Effector memory CD4-positive, alpha-beta T cell (primary cell): ENCODE results near the gene AIP.

Source experiments
- DNase-seq, 3 donors: peaks; one replicate each; pipeline ENCODE4 v3.0.0-alpha.2; 2020
- H3K27ac ChIP-seq: 2 replicates; pipeline ENCODE4 v1.7.0; 2013; ENCODE audit warnings: mild to moderate bottlenecking, low read length, moderate library complexity; ENCODE audit not compliant: insufficient read depth, poor library complexity, severe bottlenecking
- H3K27me3 ChIP-seq: replicated peaks from 2 replicates; pipeline ENCODE4 v1.7.0; 2013; ENCODE audit warnings: mild to moderate bottlenecking, low read length; ENCODE audit not compliant: insufficient read depth, control insufficient read depth, poor library complexity, severe bottlenecking
- H3K36me3 ChIP-seq: 2 replicates; pipeline ENCODE4 v1.7.0; 2013; ENCODE audit warnings: mild to moderate bottlenecking, low read length, moderate library complexity; ENCODE audit not compliant: control insufficient read depth, insufficient read depth
- H3K4me1 ChIP-seq: 2 replicates; pipeline ENCODE4 v1.7.0; 2013; ENCODE audit warnings: low read length, mild to moderate bottlenecking; ENCODE audit not compliant: control insufficient read depth, insufficient read depth, poor library complexity, severe bottlenecking
- H3K4me3 ChIP-seq: 2 replicates; pipeline ENCODE4 v1.7.0; 2013; ENCODE audit warnings: low read length, low read depth, mild to moderate bottlenecking; ENCODE audit not compliant: insufficient read depth, poor library complexity, severe bottlenecking
- H3K9me3 ChIP-seq: 2 replicates; pipeline ENCODE4 v1.7.0; 2013; ENCODE audit warnings: mild to moderate bottlenecking, low read length, moderate library complexity; ENCODE audit not compliant: control insufficient read depth

AIP gene

DNA sequence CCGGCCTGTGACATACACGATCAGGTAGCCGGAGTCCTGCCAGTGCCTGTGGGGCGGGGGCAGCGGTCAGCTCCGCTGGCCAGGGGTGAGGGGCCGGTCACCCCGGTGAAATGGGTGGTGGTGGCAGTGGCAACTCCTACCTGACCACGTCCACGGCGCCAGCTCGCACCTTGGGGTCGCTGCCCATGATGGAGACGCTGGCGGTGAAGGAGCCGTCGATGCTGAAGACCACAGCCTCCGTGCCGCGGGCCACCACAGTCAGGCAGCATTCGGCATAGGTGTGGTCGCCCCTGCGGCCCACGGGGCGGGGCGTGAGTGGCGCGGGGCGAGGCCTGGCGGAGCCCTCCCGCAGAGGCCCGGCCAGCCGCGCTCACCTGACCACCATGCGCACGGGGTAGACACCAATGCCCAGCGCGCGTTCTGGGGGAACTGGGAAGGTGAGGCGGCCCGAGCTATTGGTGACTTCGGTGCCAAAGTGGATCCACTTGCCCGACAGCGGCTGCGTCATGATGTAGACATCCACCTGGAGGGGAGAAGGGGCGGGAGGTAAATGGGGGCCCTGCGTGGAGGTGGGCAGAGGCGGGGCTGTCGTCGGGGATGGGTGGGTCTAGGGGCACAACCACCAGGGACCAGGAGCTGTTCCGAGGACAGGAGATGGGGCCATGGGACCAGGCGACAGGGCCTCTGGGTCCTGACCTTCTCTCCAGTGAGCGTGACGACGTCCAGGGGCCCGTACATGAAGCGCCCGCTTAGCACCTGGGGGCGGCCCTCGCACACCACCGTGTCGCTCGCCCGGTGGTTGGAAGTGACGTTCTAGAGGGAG is 10.9 kb downstream of the AIP start:
- Histone ChIP-seq H3K4me3 (no peak overlapping the region), H3K27ac (no peak overlapping the region), H3K9me3 (no peaks in the 10 kb centered on the region), H3K4me1 (no peaks in the 10 kb centered on the region), H3K27me3 (no peaks in the 10 kb centered on the region), H3K36me3 (peaks cover 97% of the 10 kb centered on the region)
- no peak for DNase-seq

- Histone ChIP-seq H3K4me1 (no peaks in the 10 kb centered on the region), H3K36me3 (peaks cover 92% of the 10 kb centered on the region), H3K27me3 (no peaks in the 10 kb centered on the region), H3K9me3 (no peaks in the 10 kb centered on the region), H3K27ac (no peak overlapping the region), H3K4me3 (no peak overlapping the region)
- DNase-seq: no peak
These were observed 11.8 kb downstream of the AIP start for GRCh38 chr11:67494371-67495233.

GRCh38 chr11:67495234-67496005 is 12.6 kb downstream of the AIP start:
- H3K9me3 ChIP-seq: no peaks in the 10 kb centered on the region
- H3K27ac ChIP-seq: no peak overlapping the region
- no peaks in the 10 kb centered on the region for H3K27me3 ChIP-seq
- H3K4me3 ChIP-seq: no peak overlapping the region
- peaks cover 92% of the 10 kb centered on the region for H3K36me3 ChIP-seq
- DNase-seq: no peak
- no peaks in the 10 kb centered on the region for H3K4me1 ChIP-seq

DNA sequence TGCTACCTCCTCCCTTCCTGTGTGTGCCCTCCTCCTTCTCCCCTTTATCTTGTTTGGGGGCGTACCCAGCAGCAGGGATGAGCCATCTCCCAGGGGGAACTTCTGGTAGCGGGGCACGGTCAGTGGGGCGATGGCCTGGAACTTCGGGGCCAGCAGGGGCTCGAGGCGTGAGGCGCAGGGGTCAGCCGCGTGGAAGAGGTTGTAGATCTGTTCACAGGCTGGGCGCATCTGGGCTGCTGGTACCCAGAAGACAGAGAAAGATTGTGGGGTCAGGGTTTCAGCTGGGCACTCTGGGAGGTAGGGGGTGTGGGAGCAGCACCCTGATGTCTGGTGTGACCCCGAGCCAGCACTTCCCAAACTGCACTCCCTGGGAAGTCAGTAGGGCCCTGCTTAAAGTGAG is 13.3 kb downstream of the AIP start:
- H3K4me1 ChIP-seq: no peaks in the 10 kb centered on the region
- no peaks in the 10 kb centered on the region for H3K9me3 ChIP-seq
- no peaks in the 10 kb centered on the region for H3K27me3 ChIP-seq
- DNase-seq: no peak
- H3K4me3 ChIP-seq: no peak overlapping the region
- peaks cover 87% of the 10 kb centered on the region for H3K36me3 ChIP-seq
- no peak overlapping the region for H3K27ac ChIP-seq

GRCh38 chr11:67497656-67498291 is 14.9 kb downstream of the AIP start:
- peaks cover 80% of the 10 kb centered on the region for H3K36me3 ChIP-seq
- no peaks in the 10 kb centered on the region for H3K27me3 ChIP-seq
- H3K9me3 ChIP-seq: no peaks in the 10 kb centered on the region
- H3K27ac ChIP-seq: no peak overlapping the region
- H3K4me3 ChIP-seq: no peak overlapping the region
- no peaks in the 10 kb centered on the region for H3K4me1 ChIP-seq
- no peak for DNase-seq

DNA sequence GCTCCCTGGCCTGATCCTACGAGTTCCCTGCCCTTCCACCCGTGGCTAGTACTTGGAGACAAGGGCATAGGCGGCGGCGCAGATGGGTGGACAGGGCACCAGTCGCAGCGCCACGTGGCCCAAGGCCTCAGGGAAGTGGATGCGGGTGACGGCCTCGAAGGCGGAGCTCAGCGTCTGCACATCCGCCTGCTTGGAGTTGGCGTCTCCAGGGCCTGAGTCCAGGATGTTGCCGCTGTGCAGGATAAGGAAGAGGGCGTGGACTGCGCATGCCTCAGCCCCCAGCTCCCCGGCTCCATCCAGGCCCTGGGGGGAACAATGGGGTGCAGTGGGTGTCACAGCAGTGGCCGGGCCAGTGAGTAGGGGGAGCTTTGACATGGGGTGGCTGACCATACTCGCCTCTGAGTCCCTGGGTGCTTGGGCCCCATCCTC is 15.7 kb downstream of the AIP start:
- peaks cover 73% of the 10 kb centered on the region for H3K36me3 ChIP-seq
- H3K9me3 ChIP-seq: no peaks in the 10 kb centered on the region

DNA sequence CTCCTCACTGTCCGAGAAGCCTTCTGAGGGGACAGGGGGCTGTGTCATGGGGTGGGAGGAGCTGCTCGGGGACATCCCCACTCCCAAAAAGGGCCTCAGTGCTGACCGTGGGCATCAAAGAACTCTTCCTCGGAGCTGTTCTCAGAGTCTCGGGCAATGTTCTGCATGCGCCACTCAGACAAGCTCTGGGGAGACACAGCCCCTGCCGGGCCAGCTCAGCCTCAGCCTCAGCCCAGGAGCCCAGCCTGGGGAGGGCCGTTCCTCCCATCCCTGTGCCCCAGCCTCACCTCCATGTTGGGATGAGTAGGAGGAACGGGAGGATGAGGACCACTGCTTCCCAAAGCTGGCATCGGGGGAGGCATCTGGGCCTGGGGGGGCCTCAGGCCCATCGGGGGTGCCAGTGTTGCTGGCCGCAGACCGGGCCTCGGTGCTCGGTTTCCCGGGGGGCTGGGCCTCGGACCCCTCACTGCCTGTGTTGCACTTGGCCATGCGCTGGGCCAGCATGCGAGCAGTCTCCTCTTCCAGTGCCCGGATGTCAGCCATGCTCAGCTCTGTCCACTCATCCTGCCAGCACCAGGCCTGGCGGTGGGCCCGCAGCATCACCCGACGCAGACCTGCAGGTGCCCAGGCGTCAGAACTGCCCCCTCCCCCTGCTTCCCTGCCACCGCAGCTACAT is 17.1 kb downstream of the AIP start:
- Histone ChIP-seq H3K27me3 (no peaks in the 10 kb centered on the region), H3K36me3 (peaks cover 60% of the 10 kb centered on the region), H3K4me3 (no peak overlapping the region), H3K9me3 (no peaks in the 10 kb centered on the region), H3K4me1 (peaks cover 11% of the 10 kb centered on the region), H3K27ac (no peak overlapping the region)
- DNase-seq: no peak

More for the DNA sequence above, 15.7 kb downstream of the AIP start:
- no peak overlapping the region for H3K27ac ChIP-seq
- DNase-seq: no peak
- peaks cover 6% of the 10 kb centered on the region for H3K4me1 ChIP-seq
- H3K27me3 ChIP-seq: no peaks in the 10 kb centered on the region
- H3K4me3 ChIP-seq: no peak overlapping the region

GRCh38 chr11:67500484-67500821 is 17.6 kb downstream of the AIP start:
- peaks cover 56% of the 10 kb centered on the region for H3K36me3 ChIP-seq
- H3K4me3 ChIP-seq: no peak overlapping the region
- peaks cover 15% of the 10 kb centered on the region for H3K4me1 ChIP-seq
- no peak overlapping the region for H3K27ac ChIP-seq
- no peak for DNase-seq
- H3K27me3 ChIP-seq: no peaks in the 10 kb centered on the region
- H3K9me3 ChIP-seq: no peaks in the 10 kb centered on the region
